DOHH2 (cell line): ENCODE data around the gene RBM5.

Experiments used
- H3F3A ChIP-seq: fragments of 200-600 bp; sonication (generic), shearing (Covaris generic); 2 replicates; pipeline ENCODE4 v1.6.0; 2016; ENCODE audit warnings: antibody characterized with exemption, mild to moderate bottlenecking; ENCODE audit not compliant: control insufficient read depth, insufficient read depth
- H3K27ac ChIP-seq: fragments of 200-600 bp; sonication (generic); 2 replicates; pipeline ENCODE4 v1.5.1; 2014; ENCODE audit warnings: low read depth, mild to moderate bottlenecking, low read length, moderate library complexity
- H3K27me3 ChIP-seq: fragments of 200-600 bp; sonication (generic); 2 replicates; pipeline ENCODE4 v1.6.1; 2014; ENCODE audit warnings: mild to moderate bottlenecking, low read length, mixed read lengths; ENCODE audit not compliant: control insufficient read depth
- H3K36me3 ChIP-seq: fragments of 200-600 bp; sonication (generic); 2 replicates; pipeline ENCODE4 v1.6.1; 2014; ENCODE audit warnings: mild to moderate bottlenecking, low read length, moderate library complexity, mixed read lengths; ENCODE audit not compliant: control insufficient read depth
- H3K4me1 ChIP-seq: fragments of 200-600 bp; sonication (generic); 2 replicates; pipeline ENCODE4 v1.6.1; 2014; ENCODE audit warnings: mild to moderate bottlenecking, low read length, mixed read lengths; ENCODE audit not compliant: control insufficient read depth
- H3K4me2 ChIP-seq: fragments of 200-600 bp; sonication (generic); 2 replicates; pipeline ENCODE4 v1.6.0; 2014; ENCODE audit warnings: mild to moderate bottlenecking, low read length, moderate library complexity
- H3K4me3 ChIP-seq: fragments of 200-600 bp; sonication (generic); 2 replicates; pipeline ENCODE4 v1.5.1; 2014; ENCODE audit warnings: mild to moderate bottlenecking, low read length, mixed read lengths
- H3K79me2 ChIP-seq: fragments of 200-600 bp; sonication (generic); 2 replicates; pipeline ENCODE4 v1.6.1; 2014; ENCODE audit warnings: mild to moderate bottlenecking, low read length, mixed read lengths; ENCODE audit not compliant: control insufficient read depth
- H3K9me2 ChIP-seq: fragments of 200-600 bp; sonication (generic); replicated peaks from 2 replicates; pipeline ENCODE4 v1.6.1; 2014; ENCODE audit warnings: mild to moderate bottlenecking, low read length, mixed read lengths; ENCODE audit not compliant: control insufficient read depth
- H3K9me3 ChIP-seq: fragments of 200-600 bp; sonication (generic); 2 replicates; pipeline ENCODE4 v1.6.1; 2014; ENCODE audit warnings: antibody characterized with exemption, low read length, mixed read lengths; ENCODE audit not compliant: control insufficient read depth, insufficient read depth
- H4K20me1 ChIP-seq: fragments of 200-600 bp; sonication (generic); 2 replicates; pipeline ENCODE4 v1.6.0; 2014; ENCODE audit warnings: low read depth, mild to moderate bottlenecking, antibody characterized with exemption, low read length, moderate library complexity; ENCODE audit not compliant: control insufficient read depth, insufficient read depth
- EZH2phosphoT487 ChIP-seq: fragments of 200-600 bp; sonication (generic); IDR thresholded peaks from 2 replicates; pipeline ENCODE4 v1.6.1; 2017; ENCODE audit warnings: borderline replicate concordance, mild to moderate bottlenecking, antibody characterized with exemption, low read length, moderate library complexity, mixed read lengths
- TF ChIP-seq, protein P1 (sequence below): fragments of 200-600 bp; sonication (generic); IDR thresholded peaks from one replicate; pipeline ENCODE4 v1.5.1; 2014; ENCODE audit warnings: antibody characterized with exemption, mild to moderate bottlenecking, low read depth, low read length; ENCODE audit not compliant: poor library complexity, severe bottlenecking

The RBM5 gene

DNA sequence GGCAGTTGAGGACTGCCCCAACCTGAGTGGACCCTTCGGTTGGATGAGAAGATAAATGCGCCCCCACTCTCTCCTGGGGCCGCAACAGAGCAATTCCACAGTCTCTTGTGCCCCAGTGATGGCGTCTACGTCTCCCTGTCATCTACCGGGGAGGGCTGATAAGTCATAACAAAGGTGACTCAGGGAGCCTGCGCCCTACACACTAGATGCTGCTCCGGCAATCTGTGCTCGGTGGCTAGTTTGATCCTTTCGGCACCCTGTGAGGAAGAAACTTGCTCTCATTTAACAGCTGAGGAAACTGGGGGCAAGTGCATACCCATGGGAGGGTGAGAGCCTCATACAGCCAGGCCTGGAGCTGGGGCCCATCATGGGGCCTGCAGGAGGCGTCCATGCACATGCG is 52.3 kb downstream of the RBM5 start:
- Histone ChIP-seq H3K79me2 (no peaks in the 10 kb centered on the region), H4K20me1 (no peaks in the 10 kb centered on the region; the same call in 1 of the 2 replicates), H3K36me3 (no peaks in the 10 kb centered on the region), H3K9me2 (no peaks in the 10 kb centered on the region), H3K27ac (no peak overlapping the region), H3K4me2 (no peak overlapping the region), H3K27me3 (peaks cover 14% of the 10 kb centered on the region), H3K9me3 (no peaks in the 10 kb centered on the region), H3K4me3 (no peak overlapping the region), H3K4me1 (no peaks in the 10 kb centered on the region), H3F3A (no peaks in the 10 kb centered on the region)
- TF ChIP-seq, protein P1, sequence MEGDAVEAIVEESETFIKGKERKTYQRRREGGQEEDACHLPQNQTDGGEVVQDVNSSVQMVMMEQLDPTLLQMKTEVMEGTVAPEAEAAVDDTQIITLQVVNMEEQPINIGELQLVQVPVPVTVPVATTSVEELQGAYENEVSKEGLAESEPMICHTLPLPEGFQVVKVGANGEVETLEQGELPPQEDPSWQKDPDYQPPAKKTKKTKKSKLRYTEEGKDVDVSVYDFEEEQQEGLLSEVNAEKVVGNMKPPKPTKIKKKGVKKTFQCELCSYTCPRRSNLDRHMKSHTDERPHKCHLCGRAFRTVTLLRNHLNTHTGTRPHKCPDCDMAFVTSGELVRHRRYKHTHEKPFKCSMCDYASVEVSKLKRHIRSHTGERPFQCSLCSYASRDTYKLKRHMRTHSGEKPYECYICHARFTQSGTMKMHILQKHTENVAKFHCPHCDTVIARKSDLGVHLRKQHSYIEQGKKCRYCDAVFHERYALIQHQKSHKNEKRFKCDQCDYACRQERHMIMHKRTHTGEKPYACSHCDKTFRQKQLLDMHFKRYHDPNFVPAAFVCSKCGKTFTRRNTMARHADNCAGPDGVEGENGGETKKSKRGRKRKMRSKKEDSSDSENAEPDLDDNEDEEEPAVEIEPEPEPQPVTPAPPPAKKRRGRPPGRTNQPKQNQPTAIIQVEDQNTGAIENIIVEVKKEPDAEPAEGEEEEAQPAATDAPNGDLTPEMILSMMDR: no peak

DNA sequence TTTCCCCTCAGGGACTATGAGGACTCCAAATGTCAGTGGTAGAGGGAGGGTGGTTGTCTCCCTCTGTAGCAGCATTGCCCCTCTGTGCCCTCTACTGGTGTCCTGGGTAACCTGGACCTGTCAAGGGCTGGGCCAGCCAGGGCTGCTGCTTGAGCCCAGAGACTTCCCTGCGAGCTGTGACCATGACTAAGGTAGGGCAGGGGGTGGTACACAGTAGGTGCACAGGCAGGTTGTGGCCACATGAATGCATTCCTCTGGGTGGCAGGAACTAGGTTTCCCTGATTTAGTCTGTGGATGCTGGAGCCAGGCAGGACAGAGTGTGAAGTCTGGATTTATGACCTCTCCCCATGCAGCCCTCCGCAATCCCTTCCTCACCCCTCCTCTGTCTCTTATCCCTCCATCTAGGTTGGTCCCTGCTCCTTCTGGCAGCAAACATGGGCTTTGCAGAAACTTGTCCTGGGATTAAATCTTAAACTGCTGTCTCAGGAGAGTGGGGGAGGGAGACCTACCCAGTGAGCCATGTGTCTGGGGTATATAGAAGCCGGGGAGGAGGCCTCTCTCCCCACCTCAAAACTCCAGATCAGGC is 57.7 kb downstream of the RBM5 start:
- Histone ChIP-seq H3K79me2 (no peaks in the 10 kb centered on the region), H3K27me3 (no peaks in the 10 kb centered on the region), H3K4me2 (no peak overlapping the region), H3K27ac (no peak overlapping the region), H3K4me3 (no peak overlapping the region), H3F3A (no peaks in the 10 kb centered on the region), H3K36me3 (no peaks in the 10 kb centered on the region), H3K9me2 (no peaks in the 10 kb centered on the region), H3K9me3 (no peaks in the 10 kb centered on the region), H4K20me1 (no peaks in the 10 kb centered on the region), H3K4me1 (no peaks in the 10 kb centered on the region)
- no peak for TF ChIP-seq EZH2phosphoT487
- TF ChIP-seq, protein P1: no peak

DNA sequence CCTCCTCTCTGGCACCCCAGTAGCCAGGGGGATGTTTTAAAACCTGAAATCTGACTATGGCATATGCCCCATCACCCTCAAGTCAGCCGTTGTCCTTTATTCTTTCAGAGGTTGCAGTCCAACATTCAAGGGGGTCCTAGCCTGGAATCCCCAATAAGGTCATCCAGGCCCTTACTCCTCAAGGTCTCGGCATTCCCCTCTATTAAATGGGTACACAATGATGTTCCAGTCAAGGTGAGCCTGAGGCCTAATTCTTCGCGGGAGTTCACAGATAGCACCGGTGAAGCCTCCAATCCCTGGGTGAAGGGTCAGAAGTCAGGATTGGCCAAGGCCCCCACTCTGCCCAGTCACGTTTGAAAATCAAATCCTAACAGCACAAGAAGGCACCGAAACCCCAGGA is 58.3 kb downstream of the RBM5 start:
- no peak overlapping the region for H3K4me2 ChIP-seq
- H3K27ac ChIP-seq: no peak overlapping the region
- no peaks in the 10 kb centered on the region for H4K20me1 ChIP-seq
- no peaks in the 10 kb centered on the region for H3K4me1 ChIP-seq
- H3K79me2 ChIP-seq: no peaks in the 10 kb centered on the region
- H3F3A ChIP-seq: no peaks in the 10 kb centered on the region
- no peak overlapping the region for H3K4me3 ChIP-seq
- H3K27me3 ChIP-seq: no peaks in the 10 kb centered on the region
- no peaks in the 10 kb centered on the region for H3K9me2 ChIP-seq
- H3K36me3 ChIP-seq: no peaks in the 10 kb centered on the region
- H3K9me3 ChIP-seq: no peaks in the 10 kb centered on the region
- TF ChIP-seq, protein P1: no peak
- TF ChIP-seq EZH2phosphoT487: no peak

DNA sequence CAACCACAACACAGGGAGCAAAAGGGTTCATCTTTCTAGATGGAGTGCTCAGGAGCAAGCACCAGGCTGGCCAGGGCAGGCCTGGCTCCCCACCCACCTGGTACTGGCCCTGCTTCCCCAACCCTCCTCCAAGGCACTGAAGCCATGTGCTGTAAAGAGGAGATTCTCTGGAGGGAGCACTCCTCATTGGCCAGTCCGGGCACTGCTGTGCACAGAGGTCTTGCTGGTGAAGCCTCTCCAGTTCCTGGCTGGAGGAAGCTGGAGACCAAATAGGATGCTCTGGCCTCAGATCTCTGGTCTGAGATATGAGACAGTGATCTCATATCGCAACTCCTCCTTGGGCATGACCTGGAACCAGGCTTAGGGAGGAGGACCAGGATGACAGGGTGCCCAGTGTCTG is 58.7 kb downstream of the RBM5 start:
- Histone ChIP-seq H3K4me3 (no peak overlapping the region), H3K27ac (no peak overlapping the region), H3K79me2 (no peaks in the 10 kb centered on the region), H3K9me3 (no peaks in the 10 kb centered on the region), H3K4me2 (no peak overlapping the region), H4K20me1 (no peaks in the 10 kb centered on the region), H3K27me3 (no peaks in the 10 kb centered on the region), H3K36me3 (no peaks in the 10 kb centered on the region), H3K9me2 (no peaks in the 10 kb centered on the region), H3F3A (no peaks in the 10 kb centered on the region), H3K4me1 (no peaks in the 10 kb centered on the region)
- TF ChIP-seq EZH2phosphoT487: no peak
- TF ChIP-seq, protein P1: no peak
